Astrocyte (in vitro differentiated cells and primary cell): ENCODE measurements around the gene RSRC2. TPM values are rescaled to one million over a fixed set of nuclear protein-coding genes. Genes with fewer than 3 reads are reported as not detected.
"Not testable (repeated sequence)": the region's sequence is repeated elsewhere in the genome, so short reads cannot be mapped to it uniquely, and the experiment has no call there.

Experiments
- DNase-seq: peaks from one replicate; pipeline ENCODE4 v3.0.0-alpha.2; 2010; ENCODE audit warnings: low read depth
- FAIRE-seq: peaks from 2 replicates; lab custom pipeline; 2011; peaks lifted over from hg19 to GRCh38; lab: Jason Lieb, UNC
- H2AFZ ChIP-seq: 2 replicates; pipeline ENCODE4 v1.6.0; 2012; ENCODE audit warnings: low read depth, low read length, inconsistent platforms
- H3K27ac ChIP-seq: 2 replicates; pipeline ENCODE4 v1.5.1; 2011; ENCODE audit warnings: low read depth, low read length, inconsistent platforms
- H3K27me3 ChIP-seq: 2 replicates; pipeline ENCODE4 v1.6.0; 2011; ENCODE audit warnings: low read length, inconsistent platforms; ENCODE audit not compliant: insufficient read depth
- H3K36me3 ChIP-seq: 2 replicates; pipeline ENCODE4 v1.5.1; 2011; ENCODE audit warnings: low read length, inconsistent platforms; ENCODE audit not compliant: insufficient read depth
- H3K4me1 ChIP-seq: 2 replicates; pipeline ENCODE4 v1.5.1; 2011; ENCODE audit warnings: low read length, inconsistent platforms; ENCODE audit not compliant: insufficient read depth
- H3K4me2 ChIP-seq: 2 replicates; pipeline ENCODE4 v1.6.0; 2012; ENCODE audit warnings: low read length, inconsistent platforms
- H3K4me3 ChIP-seq: 2 replicates; pipeline ENCODE4 v1.5.1; 2011; ENCODE audit warnings: low read depth, mild to moderate bottlenecking, low read length, inconsistent platforms; ENCODE audit not compliant: insufficient read depth
- H3K79me2 ChIP-seq: 2 replicates; pipeline ENCODE4 v1.6.0; 2012; ENCODE audit warnings: mild to moderate bottlenecking, low read length, inconsistent platforms; ENCODE audit not compliant: insufficient read depth
- H3K9ac ChIP-seq: 2 replicates; pipeline ENCODE4 v1.6.0; 2012; ENCODE audit warnings: mild to moderate bottlenecking, low read length, inconsistent platforms
- H3K9me3 ChIP-seq: 2 replicates; pipeline ENCODE4 v1.5.1; 2012; ENCODE audit warnings: low read depth, mild to moderate bottlenecking, low read length, inconsistent platforms; ENCODE audit not compliant: insufficient read depth
- H4K20me1 ChIP-seq: 2 replicates; pipeline ENCODE4 v1.6.0; 2012; ENCODE audit warnings: low read length, inconsistent platforms; ENCODE audit not compliant: insufficient read depth
- H3K27ac Mint-ChIP-seq: one replicate; pipeline ENCODE4 v1.8.0; 2021; ENCODE audit warnings: mild to moderate bottlenecking, mixed read lengths; ENCODE audit not compliant: unreplicated experiment
- H3K27me3 Mint-ChIP-seq: one replicate; pipeline ENCODE4 v1.8.0; 2021; ENCODE audit warnings: low read depth, mixed read lengths; ENCODE audit not compliant: unreplicated experiment
- H3K36me3 Mint-ChIP-seq: one replicate; pipeline ENCODE4 v1.8.0; 2021; ENCODE audit warnings: low read depth, mixed read lengths; ENCODE audit not compliant: unreplicated experiment
- H3K4me1 Mint-ChIP-seq: one replicate; pipeline ENCODE4 v1.8.0; 2021; ENCODE audit warnings: low read depth, mixed read lengths; ENCODE audit not compliant: unreplicated experiment
- H3K4me3 Mint-ChIP-seq: one replicate; pipeline ENCODE4 v1.8.0; 2021; ENCODE audit warnings: mild to moderate bottlenecking, moderate library complexity, mixed read lengths; ENCODE audit not compliant: unreplicated experiment
- H3K9me3 Mint-ChIP-seq: one replicate; pipeline ENCODE4 v1.8.0; 2021; ENCODE audit warnings: mild to moderate bottlenecking, mixed read lengths; ENCODE audit not compliant: unreplicated experiment
- EZH2 ChIP-seq: IDR thresholded peaks from 2 replicates; pipeline ENCODE4 v1.6.1; 2012; ENCODE audit warnings: mild to moderate bottlenecking, low read length, inconsistent platforms; ENCODE audit not compliant: insufficient read depth
- total RNA-seq: library from RNA; stranded (reverse); gene quantifications from 2 replicates; pipeline ENCODE4 v1.2.1, GENCODE V29; 2021
- TF ChIP-seq, protein P1 (sequence below): IDR thresholded peaks from 2 replicates; pipeline ENCODE4 v1.5.1; 2011; ENCODE audit warnings: low read depth, mild to moderate bottlenecking, inconsistent platforms, low read length, moderate library complexity; ENCODE audit not compliant: insufficient read depth

Gene RSRC2
- total RNA-seq, 1 donor from 2014 or later, result 56.3 TPM

DNA sequence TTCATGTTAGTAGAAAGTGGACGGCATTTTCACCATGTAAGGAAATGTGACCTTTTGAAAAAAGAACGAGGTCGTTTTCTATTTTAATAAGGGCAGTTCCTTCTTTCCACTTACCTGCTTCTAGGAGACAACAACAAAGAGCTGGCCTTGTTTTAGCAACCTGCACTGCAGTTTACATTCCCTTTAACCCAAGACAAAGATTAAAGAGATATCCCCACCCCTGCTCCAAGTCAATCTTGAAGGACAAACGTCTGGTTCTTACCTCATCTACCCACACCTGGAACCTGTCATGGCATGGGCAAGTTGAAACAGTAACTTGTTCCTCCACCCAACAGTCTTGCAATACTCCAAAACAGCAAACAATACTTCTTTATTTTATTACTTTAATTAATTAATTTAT lies 58.8 kb downstream of the RSRC2 start:
- H3K27ac Mint-ChIP-seq, result no peak overlapping the region

DNA sequence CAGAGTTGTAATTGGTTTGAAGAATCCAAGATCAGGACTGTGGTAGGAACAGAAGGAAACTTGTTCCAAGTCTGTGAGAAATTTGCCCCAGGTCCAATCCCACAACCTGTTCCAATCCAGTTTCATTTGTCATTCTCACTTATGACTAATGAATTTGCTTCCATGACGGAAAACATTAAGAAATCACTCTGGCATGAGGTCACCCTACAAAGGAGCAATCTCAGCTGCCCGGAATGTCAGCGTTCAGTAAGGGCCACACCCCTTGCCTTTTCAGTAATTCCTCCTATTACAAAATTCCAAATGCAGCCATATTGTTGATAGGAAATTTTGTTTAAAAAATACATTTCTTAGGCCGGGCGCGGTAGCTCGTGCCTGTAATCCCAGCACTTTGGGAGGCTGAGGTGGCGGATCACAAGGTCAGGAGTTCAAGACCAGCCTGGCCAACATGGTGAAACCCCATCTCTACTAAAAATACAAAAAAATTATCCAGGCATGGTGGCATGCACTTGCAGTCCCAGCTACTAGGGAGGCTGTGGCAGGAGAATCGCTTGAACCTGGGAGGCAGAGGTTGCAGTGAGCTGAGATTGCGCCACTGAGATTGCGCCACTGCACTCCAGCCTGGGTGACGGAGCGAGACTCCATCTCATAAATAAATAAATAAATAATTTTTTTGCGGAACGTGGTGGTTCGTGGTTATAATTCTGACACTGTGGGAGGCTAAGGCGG lies 62.3 kb downstream of the RSRC2 start:
- not testable (repeated sequence) for H3K27me3 ChIP-seq, H3K9me3 Mint-ChIP-seq, H3K4me3 ChIP-seq, H3K79me2 ChIP-seq, H3K36me3 Mint-ChIP-seq, H3K36me3 ChIP-seq, H3K27me3 Mint-ChIP-seq, H3K4me1 Mint-ChIP-seq, H3K9me3 ChIP-seq, H4K20me1 ChIP-seq
- Histone ChIP-seq H3K27ac (peak overlapping the region; percentile 90), H3K4me1 (peaks cover 11% of the 10 kb centered on the region), H2AFZ (peak overlapping the region; percentile 11), H3K9ac (peak overlapping the region; percentile 71), H3K4me2 (peak overlapping the region; percentile 36)
- Mint-ChIP-seq H3K27ac (peak overlapping the region; percentile 29), H3K4me3 (peak overlapping the region; percentile 72)
- peak; percentile 98 for DNase-seq
- peak; percentile 75 for FAIRE-seq

More for the DNA sequence above, 58.8 kb downstream of the RSRC2 start:
- no peaks in the 10 kb centered on the region for H3K27me3 ChIP-seq
- no peak overlapping the region for H3K4me3 ChIP-seq
- H3K9ac ChIP-seq, result no peak overlapping the region
- peaks cover 18% of the 10 kb centered on the region for H3K4me1 ChIP-seq
- H3K79me2 ChIP-seq, result no peaks in the 10 kb centered on the region
- no peaks in the 10 kb centered on the region for H4K20me1 ChIP-seq
- no peak overlapping the region for H3K4me3 Mint-ChIP-seq
- no peaks in the 10 kb centered on the region for H3K9me3 Mint-ChIP-seq
- no peaks in the 10 kb centered on the region for H3K36me3 Mint-ChIP-seq
- no peaks in the 10 kb centered on the region for H3K9me3 ChIP-seq
- TF ChIP-seq, protein P1, sequence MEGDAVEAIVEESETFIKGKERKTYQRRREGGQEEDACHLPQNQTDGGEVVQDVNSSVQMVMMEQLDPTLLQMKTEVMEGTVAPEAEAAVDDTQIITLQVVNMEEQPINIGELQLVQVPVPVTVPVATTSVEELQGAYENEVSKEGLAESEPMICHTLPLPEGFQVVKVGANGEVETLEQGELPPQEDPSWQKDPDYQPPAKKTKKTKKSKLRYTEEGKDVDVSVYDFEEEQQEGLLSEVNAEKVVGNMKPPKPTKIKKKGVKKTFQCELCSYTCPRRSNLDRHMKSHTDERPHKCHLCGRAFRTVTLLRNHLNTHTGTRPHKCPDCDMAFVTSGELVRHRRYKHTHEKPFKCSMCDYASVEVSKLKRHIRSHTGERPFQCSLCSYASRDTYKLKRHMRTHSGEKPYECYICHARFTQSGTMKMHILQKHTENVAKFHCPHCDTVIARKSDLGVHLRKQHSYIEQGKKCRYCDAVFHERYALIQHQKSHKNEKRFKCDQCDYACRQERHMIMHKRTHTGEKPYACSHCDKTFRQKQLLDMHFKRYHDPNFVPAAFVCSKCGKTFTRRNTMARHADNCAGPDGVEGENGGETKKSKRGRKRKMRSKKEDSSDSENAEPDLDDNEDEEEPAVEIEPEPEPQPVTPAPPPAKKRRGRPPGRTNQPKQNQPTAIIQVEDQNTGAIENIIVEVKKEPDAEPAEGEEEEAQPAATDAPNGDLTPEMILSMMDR, result no peak
- TF ChIP-seq EZH2, result no peak
- no peak for FAIRE-seq
- H3K27me3 Mint-ChIP-seq, result no peaks in the 10 kb centered on the region
- no peak for DNase-seq
- H2AFZ ChIP-seq, result no peak overlapping the region
- H3K4me1 Mint-ChIP-seq, result peaks cover 14% of the 10 kb centered on the region
- H3K27ac ChIP-seq, result no peak overlapping the region
- H3K36me3 ChIP-seq, result peaks cover 8% of the 10 kb centered on the region
- H3K4me2 ChIP-seq, result no peak overlapping the region

DNA sequence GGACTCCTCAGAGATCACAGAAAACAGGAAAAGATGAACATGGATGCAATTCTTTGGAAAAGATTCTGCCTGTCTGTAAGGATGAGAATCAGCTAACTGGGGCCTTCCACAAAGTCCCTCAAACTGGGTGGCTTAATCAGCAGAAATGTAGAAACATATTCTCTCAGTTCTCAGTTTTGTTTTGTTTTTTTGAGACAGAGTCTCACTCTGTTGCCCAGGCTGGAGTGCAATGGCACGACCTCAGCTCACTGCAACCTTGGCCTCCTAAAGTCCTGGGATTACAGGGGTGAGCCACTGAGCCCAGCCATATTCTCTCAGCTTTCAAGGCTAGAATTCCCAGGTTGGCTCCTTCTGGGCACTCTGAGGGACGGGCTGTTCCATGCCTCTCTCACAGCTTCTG lies 66.1 kb downstream of the RSRC2 start:
- Histone ChIP-seq H3K4me3 (no peak overlapping the region), H3K4me1 (peaks cover 11% of the 10 kb centered on the region), H3K4me2 (no peak overlapping the region), H4K20me1 (no peaks in the 10 kb centered on the region), H3K27ac (no peak overlapping the region), H3K79me2 (no peaks in the 10 kb centered on the region), H3K27me3 (no peaks in the 10 kb centered on the region), H2AFZ (no peak overlapping the region), H3K36me3 (no peaks in the 10 kb centered on the region), H3K9me3 (no peaks in the 10 kb centered on the region), H3K9ac (no peak overlapping the region)
- Mint-ChIP-seq H3K36me3 (no peaks in the 10 kb centered on the region), H3K27me3 (no peaks in the 10 kb centered on the region), H3K27ac (peak overlapping the region; percentile 19), H3K4me3 (no peak overlapping the region), H3K9me3 (no peaks in the 10 kb centered on the region), H3K4me1 (peaks cover 4% of the 10 kb centered on the region)
- DNase-seq (no peak), FAIRE-seq (no peak)
- TF ChIP-seq EZH2, result no peak
- TF ChIP-seq, protein P1, result no peak
